ENCODE results near the gene GOLT1A. TPM values are rescaled to one million over a fixed set of nuclear protein-coding genes. Genes with fewer than 3 reads are reported as not detected.

GOLT1A gene
- total and polyA plus RNA-seq, 4 donors: 14.1 to 103 (median 52.7) TPM

DNA sequence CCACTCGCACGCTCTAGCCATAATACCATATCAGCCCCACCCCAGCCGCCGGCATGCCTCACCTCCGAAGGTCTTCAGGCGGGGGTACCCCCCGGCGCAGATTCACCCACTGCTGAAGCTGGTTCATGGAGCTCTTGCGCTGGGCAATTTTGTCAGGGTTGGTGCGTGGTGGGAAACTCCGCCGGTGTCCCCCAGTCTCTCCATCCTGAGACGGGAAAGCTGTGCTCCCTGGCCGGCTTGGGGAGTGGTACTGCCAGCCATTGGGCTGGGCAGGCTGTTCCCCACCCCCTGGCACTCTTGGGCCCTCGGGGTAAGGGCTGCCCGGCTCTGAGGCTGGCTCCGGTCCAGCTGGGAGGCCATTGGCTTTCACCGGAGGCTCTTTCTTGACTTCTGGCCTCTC is 45.4 kb upstream of the GOLT1A start (continued):
- TF ChIP-seq, protein P1, sequence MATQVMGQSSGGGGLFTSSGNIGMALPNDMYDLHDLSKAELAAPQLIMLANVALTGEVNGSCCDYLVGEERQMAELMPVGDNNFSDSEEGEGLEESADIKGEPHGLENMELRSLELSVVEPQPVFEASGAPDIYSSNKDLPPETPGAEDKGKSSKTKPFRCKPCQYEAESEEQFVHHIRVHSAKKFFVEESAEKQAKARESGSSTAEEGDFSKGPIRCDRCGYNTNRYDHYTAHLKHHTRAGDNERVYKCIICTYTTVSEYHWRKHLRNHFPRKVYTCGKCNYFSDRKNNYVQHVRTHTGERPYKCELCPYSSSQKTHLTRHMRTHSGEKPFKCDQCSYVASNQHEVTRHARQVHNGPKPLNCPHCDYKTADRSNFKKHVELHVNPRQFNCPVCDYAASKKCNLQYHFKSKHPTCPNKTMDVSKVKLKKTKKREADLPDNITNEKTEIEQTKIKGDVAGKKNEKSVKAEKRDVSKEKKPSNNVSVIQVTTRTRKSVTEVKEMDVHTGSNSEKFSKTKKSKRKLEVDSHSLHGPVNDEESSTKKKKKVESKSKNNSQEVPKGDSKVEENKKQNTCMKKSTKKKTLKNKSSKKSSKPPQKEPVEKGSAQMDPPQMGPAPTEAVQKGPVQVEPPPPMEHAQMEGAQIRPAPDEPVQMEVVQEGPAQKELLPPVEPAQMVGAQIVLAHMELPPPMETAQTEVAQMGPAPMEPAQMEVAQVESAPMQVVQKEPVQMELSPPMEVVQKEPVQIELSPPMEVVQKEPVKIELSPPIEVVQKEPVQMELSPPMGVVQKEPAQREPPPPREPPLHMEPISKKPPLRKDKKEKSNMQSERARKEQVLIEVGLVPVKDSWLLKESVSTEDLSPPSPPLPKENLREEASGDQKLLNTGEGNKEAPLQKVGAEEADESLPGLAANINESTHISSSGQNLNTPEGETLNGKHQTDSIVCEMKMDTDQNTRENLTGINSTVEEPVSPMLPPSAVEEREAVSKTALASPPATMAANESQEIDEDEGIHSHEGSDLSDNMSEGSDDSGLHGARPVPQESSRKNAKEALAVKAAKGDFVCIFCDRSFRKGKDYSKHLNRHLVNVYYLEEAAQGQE (IDR thresholded peaks at IDR 0.05): no peak
- TF ChIP-seq EGR1 (IDR thresholded peaks at IDR 0.05; ENCODE audit: low read depth in 2 of 2) (no peak), GABPA (IDR thresholded peaks at IDR 0.05 in 1 of 2, conservative IDR thresholded peaks at IDR 0.05 in 1 of 2) (no peak)

GRCh38 chr1:204258213-204259115 is 44.7 kb upstream of the GOLT1A start:
- Histone ChIP-seq H3K4me3 (ENCODE audit: low read depth in 1 of 3, low read length in 3 of 3) (no peak overlapping the region), H3K36me3 (ENCODE audit: control insufficient read depth in 4 of 4, insufficient read depth in 3 of 4, low read depth in 1 of 4, low read length in 3 of 4) (peaks cover 0 to 5% (median 4%) of the 10 kb centered on the region in 4 donors), H3K27ac (ENCODE audit: low read depth in 1 of 2, low read length in 2 of 2) (peak overlapping the region; percentile 23 to 72), H3K9ac (ENCODE audit: low read depth in 1 of 2, low read length in 2 of 2) (no peak overlapping the region), H3K4me1 (ENCODE audit: control insufficient read depth in 4 of 4, insufficient read depth in 4 of 4, low read length in 3 of 4) (peaks cover 11 to 75% (median 62%) of the 10 kb centered on the region in 4 donors), H3K27me3 (ENCODE audit: control insufficient read depth in 4 of 4, insufficient read depth in 4 of 4, low read length in 3 of 4) (no peaks in the 10 kb centered on the region), H3K9me3 (ENCODE audit: control insufficient read depth in 4 of 4, low read length in 3 of 4) (no peaks in the 10 kb centered on the region)
- TF ChIP-seq, protein P2, sequence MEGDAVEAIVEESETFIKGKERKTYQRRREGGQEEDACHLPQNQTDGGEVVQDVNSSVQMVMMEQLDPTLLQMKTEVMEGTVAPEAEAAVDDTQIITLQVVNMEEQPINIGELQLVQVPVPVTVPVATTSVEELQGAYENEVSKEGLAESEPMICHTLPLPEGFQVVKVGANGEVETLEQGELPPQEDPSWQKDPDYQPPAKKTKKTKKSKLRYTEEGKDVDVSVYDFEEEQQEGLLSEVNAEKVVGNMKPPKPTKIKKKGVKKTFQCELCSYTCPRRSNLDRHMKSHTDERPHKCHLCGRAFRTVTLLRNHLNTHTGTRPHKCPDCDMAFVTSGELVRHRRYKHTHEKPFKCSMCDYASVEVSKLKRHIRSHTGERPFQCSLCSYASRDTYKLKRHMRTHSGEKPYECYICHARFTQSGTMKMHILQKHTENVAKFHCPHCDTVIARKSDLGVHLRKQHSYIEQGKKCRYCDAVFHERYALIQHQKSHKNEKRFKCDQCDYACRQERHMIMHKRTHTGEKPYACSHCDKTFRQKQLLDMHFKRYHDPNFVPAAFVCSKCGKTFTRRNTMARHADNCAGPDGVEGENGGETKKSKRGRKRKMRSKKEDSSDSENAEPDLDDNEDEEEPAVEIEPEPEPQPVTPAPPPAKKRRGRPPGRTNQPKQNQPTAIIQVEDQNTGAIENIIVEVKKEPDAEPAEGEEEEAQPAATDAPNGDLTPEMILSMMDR (IDR thresholded peaks at IDR 0.05; ENCODE audit: low read depth, low read length, missing input control): peak; percentile 64
- TF ChIP-seq, protein P3, sequence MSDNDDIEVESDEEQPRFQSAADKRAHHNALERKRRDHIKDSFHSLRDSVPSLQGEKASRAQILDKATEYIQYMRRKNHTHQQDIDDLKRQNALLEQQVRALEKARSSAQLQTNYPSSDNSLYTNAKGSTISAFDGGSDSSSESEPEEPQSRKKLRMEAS (IDR thresholded peaks at IDR 0.05): no peak
- TF ChIP-seq RAD21 (IDR thresholded peaks at IDR 0.05) (peak; percentile 84 to 93), JUND (IDR thresholded peaks at IDR 0.05) (no peak), YY1 (IDR thresholded peaks at IDR 0.05) (no peak)
- WGBS: 76% methylated on average over 7 of the region's 7 CpGs
- DNase-seq (ENCODE audit: low spot score): peak; percentile 61

DNA sequence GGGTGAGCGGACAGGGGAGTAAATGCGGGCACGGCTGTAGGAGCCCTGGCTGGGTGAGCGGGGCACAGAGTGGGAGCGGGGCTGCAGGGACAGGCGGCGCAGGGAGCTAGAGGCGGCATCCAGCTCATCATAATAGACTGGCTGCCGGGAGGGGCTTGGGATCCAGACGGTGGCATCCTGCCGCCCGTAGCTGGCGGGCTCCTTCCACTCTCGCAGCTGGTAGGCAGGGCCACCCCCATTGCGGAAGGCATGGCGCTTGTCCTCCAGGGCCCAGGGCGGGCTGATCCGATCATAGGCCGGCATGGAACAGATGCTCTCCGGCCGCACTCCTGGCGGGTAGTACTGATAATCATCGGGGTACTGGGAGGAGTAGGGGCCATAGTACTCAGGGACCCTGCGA is 43.7 kb upstream of the GOLT1A start:
- Histone ChIP-seq H3K4me1 (ENCODE audit: control insufficient read depth in 4 of 4, insufficient read depth in 4 of 4, low read length in 3 of 4) (peaks cover 11 to 73% (median 62%) of the 10 kb centered on the region in 4 donors), H3K27me3 (ENCODE audit: control insufficient read depth in 4 of 4, insufficient read depth in 4 of 4, low read length in 3 of 4) (no peaks in the 10 kb centered on the region), H3K27ac (ENCODE audit: low read depth in 1 of 2, low read length in 2 of 2) (peak overlapping the region; percentile 73 to 95), H3K36me3 (ENCODE audit: control insufficient read depth in 4 of 4, insufficient read depth in 3 of 4, low read depth in 1 of 4, low read length in 3 of 4) (peaks cover 0 to 5% (median 3%) of the 10 kb centered on the region in 4 donors), H3K9ac (ENCODE audit: low read depth in 1 of 2, low read length in 2 of 2) (no peak overlapping the region), H3K9me3 (ENCODE audit: control insufficient read depth in 4 of 4, low read length in 3 of 4) (no peaks in the 10 kb centered on the region), H3K4me3 (ENCODE audit: low read depth in 1 of 3, low read length in 3 of 3) (no peak overlapping the region)
- TF ChIP-seq TAF1 (conservative IDR thresholded peaks at IDR 0.05) (no peak), RAD21 (IDR thresholded peaks at IDR 0.05) (no peak), GABPA (IDR thresholded peaks at IDR 0.05 in 1 of 2, conservative IDR thresholded peaks at IDR 0.05 in 1 of 2) (no peak), JUND (IDR thresholded peaks at IDR 0.05) (no peak), HNF4G (IDR thresholded peaks at IDR 0.05) (no peak), FOXA2 (IDR thresholded peaks at IDR 0.05) (no peak), HNF4A (conservative IDR thresholded peaks at IDR 0.05) (no peak), RXRA (IDR thresholded peaks at IDR 0.05) (no peak), EGR1 (IDR thresholded peaks at IDR 0.05; ENCODE audit: low read depth in 2 of 2) (no peak), ATF3 (IDR thresholded peaks at IDR 0.05) (no peak)
- TF ChIP-seq, protein P3 (IDR thresholded peaks at IDR 0.05): no peak
- TF ChIP-seq, protein P1 (IDR thresholded peaks at IDR 0.05): no peak
- TF ChIP-seq, protein P2 (IDR thresholded peaks at IDR 0.05; ENCODE audit: low read depth, low read length, missing input control): no peak
- 93% methylated on average over 24 of the region's 24 CpGs for WGBS
- no peak for DNase-seq (ENCODE audit: low spot score)
